Measurements from ENCODE around the gene PRKN. TPM values are rescaled to one million over a fixed set of nuclear protein-coding genes. Genes with fewer than 3 reads are reported as not detected.

PRKN gene
- total and polyA plus RNA-seq, 2 experiments from 2014 or later, result 0.10 to 0.84 TPM

- TF ChIP-seq ZNF462 (CRISPR knock-in tag; IDR thresholded peaks at IDR 0.05) (no peak), ZNF331 (CRISPR knock-in tag; IDR thresholded peaks at IDR 0.05; ENCODE audit: low read depth) (no peak), NANOG (IDR thresholded peaks at IDR 0.05; ENCODE audit: borderline replicate concordance) (no peak), EZH2phosphoT487 (IDR thresholded peaks at IDR 0.05; ENCODE audit: unreplicated experiment) (no peak)
These were observed 497.3 kb downstream of the PRKN start (continued) for GRCh38 chr6:162230147-162230752.

- Mint-ChIP-seq H3K27me3 (ENCODE audit: insufficient read depth, low read depth, poor library complexity) (peaks cover 4% of the 10 kb centered on the region), H3K36me3 (ENCODE audit: low read depth) (no peaks in the 10 kb centered on the region), H3K4me3 (no peak overlapping the region), H3K4me1 (no peaks in the 10 kb centered on the region), H3K27ac (no peak overlapping the region; the same call in 1 of the 2 replicates), H3K9me3 (no peaks in the 10 kb centered on the region)
- no peaks in the 10 kb centered on the region for H3K79me2 ChIP-seq (replicated peaks; ENCODE audit: insufficient read depth)
- H3K36me3 ChIP-seq (ENCODE audit: insufficient read depth), result no peaks in the 10 kb centered on the region
- no peaks in the 10 kb centered on the region for H3F3A ChIP-seq (replicated peaks; ENCODE audit: low read depth)
- H3K27me3 ChIP-seq (ENCODE audit: insufficient read depth), result no peaks in the 10 kb centered on the region
- TF ChIP-seq EZH2phosphoT487 (IDR thresholded peaks at IDR 0.05; ENCODE audit: unreplicated experiment), result no peak
- TF ChIP-seq STAT1 (IDR thresholded peaks at IDR 0.05; ENCODE audit: unreplicated experiment), result no peak
- no peak for TF ChIP-seq ETS1 (IDR thresholded peaks at IDR 0.05)
- no peak for TF ChIP-seq CREB1 (CRISPR knock-in tag; IDR thresholded peaks at IDR 0.05; ENCODE audit: low read depth)
- no peak for TF ChIP-seq EZH2 (IDR thresholded peaks at IDR 0.05; ENCODE audit: low read depth, unreplicated experiment)
- TF ChIP-seq NANOG (IDR thresholded peaks at IDR 0.05; ENCODE audit: borderline replicate concordance), result no peak
- no peak for TF ChIP-seq JUNB (IDR thresholded peaks at IDR 0.05; ENCODE audit: unreplicated experiment)
- TF ChIP-seq POLR2AphosphoS5 (IDR thresholded peaks at IDR 0.05; ENCODE audit: low read depth), result no peak
- no peak for TF ChIP-seq CTCF (conservative IDR thresholded peaks at IDR 0.05; ENCODE audit: low read depth in 2 of 2)
- H4K20me1 ChIP-seq (replicated peaks; ENCODE audit: insufficient read depth), result no peaks in the 10 kb centered on the region
- H3K27ac ChIP-seq (ENCODE audit: low read depth), result no peak overlapping the region
- H3K4me2 ChIP-seq, result no peak overlapping the region
- no peak overlapping the region for H3K4me3 ChIP-seq
- no peaks in the 10 kb centered on the region for H3K4me1 ChIP-seq (ENCODE audit: insufficient read depth)
- DNase-seq (ENCODE audit: low spot score) (no peak), ATAC-seq (no peak)
- no peak overlapping the region for H2AFZ ChIP-seq
- H3K9me2 ChIP-seq (ENCODE audit: insufficient read depth), result no peaks in the 10 kb centered on the region
These were observed 498.5 kb downstream of the PRKN start for GRCh38 chr6:162229093-162229492.

Data from GM23338 (cell line).